ENCODE measurements around the gene PRKCB.

DNA sequence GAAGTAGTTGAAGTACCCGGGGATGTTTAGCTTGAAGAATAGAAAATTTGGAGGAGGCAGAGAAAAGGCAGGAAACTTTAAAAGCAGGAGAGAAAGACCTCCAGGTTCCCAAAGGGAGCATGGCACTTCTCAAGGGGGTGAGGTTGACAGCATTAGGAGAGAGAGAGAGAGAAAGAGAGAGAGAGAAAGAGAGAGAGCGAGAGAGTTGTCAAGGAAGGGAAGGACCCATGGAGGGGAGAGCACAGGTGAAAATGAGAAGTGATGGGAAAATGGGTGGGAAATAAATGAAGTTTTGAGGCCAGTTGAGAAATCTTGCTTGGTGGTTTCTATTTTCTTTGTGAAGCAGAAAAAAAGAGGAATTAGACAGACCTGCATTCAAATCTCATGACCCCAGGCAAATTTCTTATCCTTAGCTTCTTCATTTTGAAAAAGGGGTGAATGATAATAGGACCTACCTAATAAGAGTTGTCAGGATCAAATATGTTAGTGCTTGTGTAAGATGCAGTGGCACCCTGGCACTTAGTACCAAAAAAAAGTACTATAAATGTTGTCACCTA, 24.0 kb downstream of the PRKCB start:
- TF ChIP-seq, protein P1, sequence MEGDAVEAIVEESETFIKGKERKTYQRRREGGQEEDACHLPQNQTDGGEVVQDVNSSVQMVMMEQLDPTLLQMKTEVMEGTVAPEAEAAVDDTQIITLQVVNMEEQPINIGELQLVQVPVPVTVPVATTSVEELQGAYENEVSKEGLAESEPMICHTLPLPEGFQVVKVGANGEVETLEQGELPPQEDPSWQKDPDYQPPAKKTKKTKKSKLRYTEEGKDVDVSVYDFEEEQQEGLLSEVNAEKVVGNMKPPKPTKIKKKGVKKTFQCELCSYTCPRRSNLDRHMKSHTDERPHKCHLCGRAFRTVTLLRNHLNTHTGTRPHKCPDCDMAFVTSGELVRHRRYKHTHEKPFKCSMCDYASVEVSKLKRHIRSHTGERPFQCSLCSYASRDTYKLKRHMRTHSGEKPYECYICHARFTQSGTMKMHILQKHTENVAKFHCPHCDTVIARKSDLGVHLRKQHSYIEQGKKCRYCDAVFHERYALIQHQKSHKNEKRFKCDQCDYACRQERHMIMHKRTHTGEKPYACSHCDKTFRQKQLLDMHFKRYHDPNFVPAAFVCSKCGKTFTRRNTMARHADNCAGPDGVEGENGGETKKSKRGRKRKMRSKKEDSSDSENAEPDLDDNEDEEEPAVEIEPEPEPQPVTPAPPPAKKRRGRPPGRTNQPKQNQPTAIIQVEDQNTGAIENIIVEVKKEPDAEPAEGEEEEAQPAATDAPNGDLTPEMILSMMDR (IDR thresholded peaks at IDR 0.05), result no peak
- TF ChIP-seq POLR2A (IDR thresholded peaks at IDR 0.05), result no peak
